ENCODE measurements around the gene KCNH2.
A peak's percentile ranks its signal among the peaks of the same experiment; 100 is the strongest.

Gene KCNH2

DNA sequence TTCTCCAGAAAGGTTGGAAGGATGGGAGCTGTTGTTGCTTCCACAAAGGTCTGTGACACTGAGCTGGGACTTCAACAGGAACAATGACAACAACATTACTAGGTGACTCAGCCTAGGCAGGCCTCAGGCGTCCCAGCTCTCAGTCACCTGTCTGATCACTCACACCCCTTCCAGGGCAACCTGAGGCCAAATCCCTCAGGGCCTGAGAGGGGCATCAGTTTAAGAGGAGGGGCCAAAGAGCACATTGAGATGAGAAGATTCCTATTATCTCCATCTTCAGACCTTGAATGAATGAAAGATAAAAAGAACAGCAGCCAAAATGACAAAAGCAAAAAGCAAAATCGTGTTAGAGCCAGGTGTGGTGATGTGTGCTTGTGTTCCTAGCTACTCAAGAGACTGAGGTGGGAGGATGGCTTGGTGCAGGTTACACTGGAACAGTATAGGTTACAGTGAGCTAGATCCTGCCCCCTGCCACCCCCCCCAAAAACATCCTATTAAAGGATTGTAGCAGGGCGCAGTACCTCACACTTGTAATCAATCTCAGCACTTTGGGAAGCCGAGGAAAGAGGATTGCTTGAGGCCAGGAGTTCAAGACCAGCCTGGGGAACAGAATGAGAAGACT is 46.4 kb upstream of the KCNH2 start, which contains the start of gene ATG9B:
ATG9B (minus strand) TSS at position 60 of the 622 bp plus-strand sequence. CDS start 71 bp downstream, outside the sequence.
- POLR2A ChIA-PET: interaction anchor here (0.6 kb wide), 1 partner anchor 22 kb away, joined by 3 read pairs; no protein-coding TSS in a partner anchor
- TF ChIP-seq SCRT2 (tag by site-specific recombination; IDR thresholded peaks at IDR 0.05): peak; percentile 60; the same call in 1 of the 2 replicates
- no peak for TF ChIP-seq ZNF114 (tag by site-specific recombination; IDR thresholded peaks at IDR 0.05)
- Histone ChIP-seq H3K27ac (ENCODE audit: extremely low read depth, low read depth, low read length) (no peak within 1 kb of the TSS), H3K9me3 (ENCODE audit: control insufficient read depth, insufficient read depth, low read depth, low read length) (no peaks in the 10 kb centered on the region), H3K4me3 (ENCODE audit: low read depth, low read length) (no peak within 1 kb of the TSS), H3K4me1 (ENCODE audit: control insufficient read depth, insufficient read depth, low read length) (no peaks in the 10 kb centered on the region), H3K36me3 (ENCODE audit: control insufficient read depth in 2 of 2, insufficient read depth in 1 of 2, low read length in 2 of 2) (no peaks in the 10 kb centered on the region)
- CTCF ChIA-PET: interaction anchor here (0.7 to 5.6 kb wide), 3 partner anchors 13 to 61 kb away, joined by 3 to 22 read pairs (median 3); no protein-coding TSS in a partner anchor

DNA sequence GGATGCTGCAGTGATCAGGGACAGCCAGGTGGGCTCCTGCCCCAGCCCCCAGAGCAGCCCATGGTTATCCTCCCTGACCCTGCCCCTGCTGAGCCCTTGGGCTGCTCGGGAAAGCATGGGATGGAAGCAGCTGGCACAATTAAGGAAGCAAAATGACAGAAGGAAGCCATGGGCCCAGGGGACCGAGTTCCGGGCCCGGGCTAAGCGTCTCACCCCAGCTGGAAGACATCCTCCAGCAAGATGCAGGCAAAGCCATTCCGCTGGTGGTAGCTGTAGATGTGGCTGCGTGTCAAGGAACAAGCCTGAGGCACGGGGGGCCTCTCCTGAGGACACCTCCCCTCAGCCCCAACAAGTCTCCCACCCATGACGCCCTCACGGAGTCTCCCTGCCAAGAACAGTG is 45.1 kb upstream of the KCNH2 start:
- ChIA-PET POLR2A (no interaction called here), CTCF (interaction anchor here (0.6 to 5.6 kb wide), 3 partner anchors 11 to 555 kb away, joined by 3 to 22 read pairs (median 3); no protein-coding TSS in a partner anchor)
- TF ChIP-seq, protein P1, sequence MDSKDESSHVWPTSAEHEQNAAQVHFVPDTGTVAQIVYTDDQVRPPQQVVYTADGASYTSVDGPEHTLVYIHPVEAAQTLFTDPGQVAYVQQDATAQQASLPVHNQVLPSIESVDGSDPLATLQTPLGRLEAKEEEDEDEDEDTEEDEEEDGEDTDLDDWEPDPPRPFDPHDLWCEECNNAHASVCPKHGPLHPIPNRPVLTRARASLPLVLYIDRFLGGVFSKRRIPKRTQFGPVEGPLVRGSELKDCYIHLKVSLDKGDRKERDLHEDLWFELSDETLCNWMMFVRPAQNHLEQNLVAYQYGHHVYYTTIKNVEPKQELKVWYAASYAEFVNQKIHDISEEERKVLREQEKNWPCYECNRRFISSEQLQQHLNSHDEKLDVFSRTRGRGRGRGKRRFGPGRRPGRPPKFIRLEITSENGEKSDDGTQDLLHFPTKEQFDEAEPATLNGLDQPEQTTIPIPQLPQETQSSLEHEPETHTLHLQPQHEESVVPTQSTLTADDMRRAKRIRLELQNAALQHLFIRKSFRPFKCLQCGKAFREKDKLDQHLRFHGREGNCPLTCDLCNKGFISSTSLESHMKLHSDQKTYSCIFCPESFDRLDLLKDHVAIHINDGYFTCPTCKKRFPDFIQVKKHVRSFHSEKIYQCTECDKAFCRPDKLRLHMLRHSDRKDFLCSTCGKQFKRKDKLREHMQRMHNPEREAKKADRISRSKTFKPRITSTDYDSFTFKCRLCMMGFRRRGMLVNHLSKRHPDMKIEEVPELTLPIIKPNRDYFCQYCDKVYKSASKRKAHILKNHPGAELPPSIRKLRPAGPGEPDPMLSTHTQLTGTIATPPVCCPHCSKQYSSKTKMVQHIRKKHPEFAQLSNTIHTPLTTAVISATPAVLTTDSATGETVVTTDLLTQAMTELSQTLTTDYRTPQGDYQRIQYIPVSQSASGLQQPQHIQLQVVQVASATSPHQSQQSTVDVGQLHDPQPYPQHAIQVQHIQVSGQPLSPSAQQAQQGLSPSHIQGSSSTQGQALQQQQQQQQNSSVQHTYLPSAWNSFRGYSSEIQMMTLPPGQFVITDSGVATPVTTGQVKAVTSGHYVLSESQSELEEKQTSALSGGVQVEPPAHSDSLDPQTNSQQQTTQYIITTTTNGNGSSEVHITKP (tag by site-specific recombination; IDR thresholded peaks at IDR 0.05): no peak
- TF ChIP-seq ZNF560 (tag by site-specific recombination; IDR thresholded peaks at IDR 0.05; ENCODE audit: borderline replicate concordance) (no peak), ZNF350 (tag by site-specific recombination; IDR thresholded peaks at IDR 0.05) (no peak), GLI2 (tag by site-specific recombination; IDR thresholded peaks at IDR 0.05; ENCODE audit: borderline replicate concordance, low read depth) (no peak), ZNF624 (tag by site-specific recombination; IDR thresholded peaks at IDR 0.05) (no peak), KLF16 (tag by site-specific recombination; IDR thresholded peaks at IDR 0.05) (no peak), ZFP37 (tag by site-specific recombination; IDR thresholded peaks at IDR 0.05) (no peak), ZNF391 (tag by site-specific recombination; IDR thresholded peaks at IDR 0.05; ENCODE audit: borderline replicate concordance, low read depth) (no peak)
- TF ChIP-seq, protein P2, sequence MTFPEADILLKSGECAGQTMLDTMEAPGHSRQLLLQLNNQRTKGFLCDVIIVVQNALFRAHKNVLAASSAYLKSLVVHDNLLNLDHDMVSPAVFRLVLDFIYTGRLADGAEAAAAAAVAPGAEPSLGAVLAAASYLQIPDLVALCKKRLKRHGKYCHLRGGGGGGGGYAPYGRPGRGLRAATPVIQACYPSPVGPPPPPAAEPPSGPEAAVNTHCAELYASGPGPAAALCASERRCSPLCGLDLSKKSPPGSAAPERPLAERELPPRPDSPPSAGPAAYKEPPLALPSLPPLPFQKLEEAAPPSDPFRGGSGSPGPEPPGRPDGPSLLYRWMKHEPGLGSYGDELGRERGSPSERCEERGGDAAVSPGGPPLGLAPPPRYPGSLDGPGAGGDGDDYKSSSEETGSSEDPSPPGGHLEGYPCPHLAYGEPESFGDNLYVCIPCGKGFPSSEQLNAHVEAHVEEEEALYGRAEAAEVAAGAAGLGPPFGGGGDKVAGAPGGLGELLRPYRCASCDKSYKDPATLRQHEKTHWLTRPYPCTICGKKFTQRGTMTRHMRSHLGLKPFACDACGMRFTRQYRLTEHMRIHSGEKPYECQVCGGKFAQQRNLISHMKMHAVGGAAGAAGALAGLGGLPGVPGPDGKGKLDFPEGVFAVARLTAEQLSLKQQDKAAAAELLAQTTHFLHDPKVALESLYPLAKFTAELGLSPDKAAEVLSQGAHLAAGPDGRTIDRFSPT (tag by site-specific recombination; IDR thresholded peaks at IDR 0.05): no peak
- TF ChIP-seq, protein P3, sequence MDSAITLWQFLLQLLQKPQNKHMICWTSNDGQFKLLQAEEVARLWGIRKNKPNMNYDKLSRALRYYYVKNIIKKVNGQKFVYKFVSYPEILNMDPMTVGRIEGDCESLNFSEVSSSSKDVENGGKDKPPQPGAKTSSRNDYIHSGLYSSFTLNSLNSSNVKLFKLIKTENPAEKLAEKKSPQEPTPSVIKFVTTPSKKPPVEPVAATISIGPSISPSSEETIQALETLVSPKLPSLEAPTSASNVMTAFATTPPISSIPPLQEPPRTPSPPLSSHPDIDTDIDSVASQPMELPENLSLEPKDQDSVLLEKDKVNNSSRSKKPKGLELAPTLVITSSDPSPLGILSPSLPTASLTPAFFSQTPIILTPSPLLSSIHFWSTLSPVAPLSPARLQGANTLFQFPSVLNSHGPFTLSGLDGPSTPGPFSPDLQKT (IDR thresholded peaks at IDR 0.05; ENCODE audit: borderline replicate concordance, low read depth, low read length): no peak
- no peaks in the 10 kb centered on the region for H3K9me3 ChIP-seq (ENCODE audit: control insufficient read depth, insufficient read depth, low read depth, low read length)
- H3K36me3 ChIP-seq (ENCODE audit: control insufficient read depth in 2 of 2, insufficient read depth in 1 of 2, low read length in 2 of 2): no peaks in the 10 kb centered on the region
- H3K27ac ChIP-seq (ENCODE audit: extremely low read depth, low read depth, low read length): no peak overlapping the region
- H3K4me3 ChIP-seq (ENCODE audit: low read depth, low read length): no peak overlapping the region
- no peaks in the 10 kb centered on the region for H3K4me1 ChIP-seq (ENCODE audit: control insufficient read depth, insufficient read depth, low read length)

DNA sequence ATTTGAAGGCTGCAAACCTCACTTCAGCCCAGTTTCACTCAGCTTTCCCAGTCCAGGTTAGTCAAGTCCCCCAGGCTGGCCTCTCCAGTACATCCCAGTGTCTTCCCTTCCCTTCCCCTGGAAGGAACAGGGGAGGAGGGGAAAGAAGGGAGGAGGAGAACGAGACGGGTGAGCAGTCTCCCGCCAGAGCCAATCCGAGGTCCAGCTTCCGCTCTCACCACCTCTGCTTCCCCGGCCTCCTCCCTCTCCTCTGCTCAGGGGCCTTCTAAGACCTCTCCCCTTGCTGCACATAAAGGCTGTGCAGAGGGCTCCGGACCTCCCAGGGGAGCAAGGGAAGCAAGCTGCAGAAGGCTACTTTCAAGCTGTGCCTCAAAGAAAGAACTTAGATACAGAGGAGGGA is 42.1 kb upstream of the KCNH2 start:
- H3K4me1 ChIP-seq (ENCODE audit: control insufficient read depth, insufficient read depth, low read length): no peaks in the 10 kb centered on the region
- peak; percentile 70 for TF ChIP-seq ZNF341 (tag by site-specific recombination; IDR thresholded peaks at IDR 0.05; ENCODE audit: low read depth)
- TF ChIP-seq, protein P4, sequence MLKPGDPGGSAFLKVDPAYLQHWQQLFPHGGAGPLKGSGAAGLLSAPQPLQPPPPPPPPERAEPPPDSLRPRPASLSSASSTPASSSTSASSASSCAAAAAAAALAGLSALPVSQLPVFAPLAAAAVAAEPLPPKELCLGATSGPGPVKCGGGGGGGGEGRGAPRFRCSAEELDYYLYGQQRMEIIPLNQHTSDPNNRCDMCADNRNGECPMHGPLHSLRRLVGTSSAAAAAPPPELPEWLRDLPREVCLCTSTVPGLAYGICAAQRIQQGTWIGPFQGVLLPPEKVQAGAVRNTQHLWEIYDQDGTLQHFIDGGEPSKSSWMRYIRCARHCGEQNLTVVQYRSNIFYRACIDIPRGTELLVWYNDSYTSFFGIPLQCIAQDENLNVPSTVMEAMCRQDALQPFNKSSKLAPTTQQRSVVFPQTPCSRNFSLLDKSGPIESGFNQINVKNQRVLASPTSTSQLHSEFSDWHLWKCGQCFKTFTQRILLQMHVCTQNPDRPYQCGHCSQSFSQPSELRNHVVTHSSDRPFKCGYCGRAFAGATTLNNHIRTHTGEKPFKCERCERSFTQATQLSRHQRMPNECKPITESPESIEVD (tag by site-specific recombination; IDR thresholded peaks at IDR 0.05): no peak
- no peak overlapping the region for H3K27ac ChIP-seq (ENCODE audit: extremely low read depth, low read depth, low read length)
- no peak overlapping the region for H3K4me3 ChIP-seq (ENCODE audit: low read depth, low read length)
- no peaks in the 10 kb centered on the region for H3K9me3 ChIP-seq (ENCODE audit: control insufficient read depth, insufficient read depth, low read depth, low read length)
- no peaks in the 10 kb centered on the region for H3K36me3 ChIP-seq (ENCODE audit: control insufficient read depth in 2 of 2, insufficient read depth in 1 of 2, low read length in 2 of 2)
- ChIA-PET POLR2A (interaction anchor here (1.3 kb wide), 1 partner anchor 93 kb away, joined by 3 read pairs; no protein-coding TSS in a partner anchor), CTCF (interaction anchor here (0.6 to 3.1 kb wide), 8 partner anchors 11 to 207 kb away, joined by 3 to 26 read pairs (median 3); no protein-coding TSS in a partner anchor)

Data from HEK293 (cell line).